Measurements from ENCODE around the gene KLHL18.
"Not testable (repeated sequence)": the region's sequence is repeated elsewhere in the genome, so short reads cannot be mapped to it uniquely, and the experiment has no call there.

KLHL18 gene

GRCh38 chr3:47310391-47310790 lies 27.6 kb downstream of the KLHL18 start:
- Histone ChIP-seq H3K36me3 (ENCODE audit: control insufficient read depth, insufficient read depth, low read length) (no peaks in the 10 kb centered on the region), H3K27me3 (replicated peaks; ENCODE audit: control insufficient read depth, insufficient read depth, low read length, poor library complexity, severe bottlenecking) (no peaks in the 10 kb centered on the region), H3K4me3 (ENCODE audit: insufficient read depth, low read depth, low read length, poor library complexity, severe bottlenecking) (no peak overlapping the region), H3K4me1 (ENCODE audit: control insufficient read depth, insufficient read depth, low read length, poor library complexity, severe bottlenecking) (no peaks in the 10 kb centered on the region), H3K27ac (ENCODE audit: insufficient read depth, low read length, poor library complexity, severe bottlenecking) (no peak overlapping the region), H3K9me3 (ENCODE audit: control insufficient read depth, low read length) (no peaks in the 10 kb centered on the region)
- no peak for DNase-seq

GRCh38 chr3:47313341-47314055 lies 30.8 kb downstream of the KLHL18 start:
- Histone ChIP-seq H3K36me3 (ENCODE audit: control insufficient read depth, insufficient read depth, low read length) (no peaks in the 10 kb centered on the region), H3K4me3 (ENCODE audit: insufficient read depth, low read depth, low read length, poor library complexity, severe bottlenecking) (no peak overlapping the region), H3K27ac (ENCODE audit: insufficient read depth, low read length, poor library complexity, severe bottlenecking) (no peak overlapping the region), H3K27me3 (replicated peaks; ENCODE audit: control insufficient read depth, insufficient read depth, low read length, poor library complexity, severe bottlenecking) (no peaks in the 10 kb centered on the region), H3K9me3 (ENCODE audit: control insufficient read depth, low read length) (no peaks in the 10 kb centered on the region), H3K4me1 (ENCODE audit: control insufficient read depth, insufficient read depth, low read length, poor library complexity, severe bottlenecking) (no peaks in the 10 kb centered on the region)
- DNase-seq, result no peak

GRCh38 chr3:47314056-47314764 lies 31.5 kb downstream of the KLHL18 start:
- H3K27ac ChIP-seq (ENCODE audit: insufficient read depth, low read length, poor library complexity, severe bottlenecking), result no peak overlapping the region

GRCh38 chr3:47315069-47315647 lies 32.4 kb downstream of the KLHL18 start:
- DNase-seq, result no peak
- no peaks in the 10 kb centered on the region for H3K27me3 ChIP-seq (replicated peaks; ENCODE audit: control insufficient read depth, insufficient read depth, low read length, poor library complexity, severe bottlenecking)
- H3K9me3 ChIP-seq (ENCODE audit: control insufficient read depth, low read length), result no peaks in the 10 kb centered on the region
- no peak overlapping the region for H3K4me3 ChIP-seq (ENCODE audit: insufficient read depth, low read depth, low read length, poor library complexity, severe bottlenecking)
- no peak overlapping the region for H3K27ac ChIP-seq (ENCODE audit: insufficient read depth, low read length, poor library complexity, severe bottlenecking)
- no peaks in the 10 kb centered on the region for H3K4me1 ChIP-seq (ENCODE audit: control insufficient read depth, insufficient read depth, low read length, poor library complexity, severe bottlenecking)
- peaks cover 6% of the 10 kb centered on the region for H3K36me3 ChIP-seq (ENCODE audit: control insufficient read depth, insufficient read depth, low read length)

More at GRCh38 chr3:47314056-47314764, 31.5 kb downstream of the KLHL18 start:
- H3K4me3 ChIP-seq (ENCODE audit: insufficient read depth, low read depth, low read length, poor library complexity, severe bottlenecking), result no peak overlapping the region
- no peak for DNase-seq
- no peaks in the 10 kb centered on the region for H3K4me1 ChIP-seq (ENCODE audit: control insufficient read depth, insufficient read depth, low read length, poor library complexity, severe bottlenecking)
- H3K36me3 ChIP-seq (ENCODE audit: control insufficient read depth, insufficient read depth, low read length), result peaks cover under 1% of the 10 kb centered on the region
- no peaks in the 10 kb centered on the region for H3K27me3 ChIP-seq (replicated peaks; ENCODE audit: control insufficient read depth, insufficient read depth, low read length, poor library complexity, severe bottlenecking)
- no peaks in the 10 kb centered on the region for H3K9me3 ChIP-seq (ENCODE audit: control insufficient read depth, low read length)

GRCh38 chr3:47316151-47316550 lies 33.4 kb downstream of the KLHL18 start:
- H3K27ac ChIP-seq (ENCODE audit: insufficient read depth, low read length, poor library complexity, severe bottlenecking); H3K27me3 ChIP-seq (replicated peaks; ENCODE audit: control insufficient read depth, insufficient read depth, low read length, poor library complexity, severe bottlenecking); H3K9me3 ChIP-seq (ENCODE audit: control insufficient read depth, low read length); H3K4me1 ChIP-seq (ENCODE audit: control insufficient read depth, insufficient read depth, low read length, poor library complexity, severe bottlenecking); DNase-seq; H3K4me3 ChIP-seq (ENCODE audit: insufficient read depth, low read depth, low read length, poor library complexity, severe bottlenecking): not testable (repeated sequence)
- peaks cover 14% of the 10 kb centered on the region for H3K36me3 ChIP-seq (ENCODE audit: control insufficient read depth, insufficient read depth, low read length)

- no peak for DNase-seq
- Histone ChIP-seq H3K36me3 (ENCODE audit: control insufficient read depth, insufficient read depth, low read length) (peaks cover 29% of the 10 kb centered on the region), H3K9me3 (ENCODE audit: control insufficient read depth, low read length) (no peaks in the 10 kb centered on the region), H3K4me3 (ENCODE audit: insufficient read depth, low read depth, low read length, poor library complexity, severe bottlenecking) (no peak overlapping the region), H3K27me3 (replicated peaks; ENCODE audit: control insufficient read depth, insufficient read depth, low read length, poor library complexity, severe bottlenecking) (no peaks in the 10 kb centered on the region), H3K4me1 (ENCODE audit: control insufficient read depth, insufficient read depth, low read length, poor library complexity, severe bottlenecking) (no peaks in the 10 kb centered on the region), H3K27ac (ENCODE audit: insufficient read depth, low read length, poor library complexity, severe bottlenecking) (no peak overlapping the region)
Measured at GRCh38 chr3:47318916-47319315, 36.2 kb downstream of the KLHL18 start.

GRCh38 chr3:47319956-47320355 lies 37.2 kb downstream of the KLHL18 start:
- Histone ChIP-seq H3K27ac (ENCODE audit: insufficient read depth, low read length, poor library complexity, severe bottlenecking) (no peak overlapping the region), H3K27me3 (replicated peaks; ENCODE audit: control insufficient read depth, insufficient read depth, low read length, poor library complexity, severe bottlenecking) (no peaks in the 10 kb centered on the region), H3K36me3 (ENCODE audit: control insufficient read depth, insufficient read depth, low read length) (peaks cover 29% of the 10 kb centered on the region), H3K9me3 (ENCODE audit: control insufficient read depth, low read length) (no peaks in the 10 kb centered on the region), H3K4me3 (ENCODE audit: insufficient read depth, low read depth, low read length, poor library complexity, severe bottlenecking) (no peak overlapping the region), H3K4me1 (ENCODE audit: control insufficient read depth, insufficient read depth, low read length, poor library complexity, severe bottlenecking) (no peaks in the 10 kb centered on the region)
- no peak for DNase-seq

- no peak overlapping the region for H3K4me3 ChIP-seq (ENCODE audit: insufficient read depth, low read depth, low read length, poor library complexity, severe bottlenecking)
- H3K27ac ChIP-seq (ENCODE audit: insufficient read depth, low read length, poor library complexity, severe bottlenecking), result no peak overlapping the region
- no peaks in the 10 kb centered on the region for H3K4me1 ChIP-seq (ENCODE audit: control insufficient read depth, insufficient read depth, low read length, poor library complexity, severe bottlenecking)
- no peaks in the 10 kb centered on the region for H3K27me3 ChIP-seq (replicated peaks; ENCODE audit: control insufficient read depth, insufficient read depth, low read length, poor library complexity, severe bottlenecking)
- DNase-seq, result no peak
- H3K36me3 ChIP-seq (ENCODE audit: control insufficient read depth, insufficient read depth, low read length), result peaks cover 35% of the 10 kb centered on the region
- no peaks in the 10 kb centered on the region for H3K9me3 ChIP-seq (ENCODE audit: control insufficient read depth, low read length)
Measured at GRCh38 chr3:47323431-47324277, 40.9 kb downstream of the KLHL18 start.

GRCh38 chr3:47324278-47324865 lies 41.6 kb downstream of the KLHL18 start:
- no peaks in the 10 kb centered on the region for H3K27me3 ChIP-seq (replicated peaks; ENCODE audit: control insufficient read depth, insufficient read depth, low read length, poor library complexity, severe bottlenecking)
- no peak overlapping the region for H3K27ac ChIP-seq (ENCODE audit: insufficient read depth, low read length, poor library complexity, severe bottlenecking)
- H3K4me1 ChIP-seq (ENCODE audit: control insufficient read depth, insufficient read depth, low read length, poor library complexity, severe bottlenecking), result no peaks in the 10 kb centered on the region
- peak in 1 of 3 donors; percentile 21 for DNase-seq
- peaks cover 36% of the 10 kb centered on the region for H3K36me3 ChIP-seq (ENCODE audit: control insufficient read depth, insufficient read depth, low read length)
- H3K9me3 ChIP-seq (ENCODE audit: control insufficient read depth, low read length), result no peaks in the 10 kb centered on the region
- no peak overlapping the region for H3K4me3 ChIP-seq (ENCODE audit: insufficient read depth, low read depth, low read length, poor library complexity, severe bottlenecking)
